GM12872 (cell line): ENCODE measurements around the gene LARP1.

Source experiments
- CTCF ChIP-seq: IDR thresholded peaks from 3 replicates; pipeline ENCODE4 v1.5.1; 2011; ENCODE audit warnings: low read depth, mild to moderate bottlenecking, low read length, moderate library complexity; ENCODE audit not compliant: insufficient read depth

Gene LARP1

GRCh38 chr5:154860123-154860522 is 104.9 kb downstream of the LARP1 start:
- TF ChIP-seq CTCF: no peak

GRCh38 chr5:154860765-154861164 is 105.6 kb downstream of the LARP1 start:
- no peak for TF ChIP-seq CTCF

- no peak for TF ChIP-seq CTCF
Observed at GRCh38 chr5:154861946-154862345, 106.8 kb downstream of the LARP1 start.

- no peak for TF ChIP-seq CTCF
Observed at GRCh38 chr5:154862766-154863165, 107.6 kb downstream of the LARP1 start.

- TF ChIP-seq CTCF: no peak
Observed at GRCh38 chr5:154863291-154864080, 108.3 kb downstream of the LARP1 start.

GRCh38 chr5:154865466-154866184 is 110.4 kb downstream of the LARP1 start:
- no peak for TF ChIP-seq CTCF

GRCh38 chr5:154866841-154867240 is 111.7 kb downstream of the LARP1 start:
- no peak for TF ChIP-seq CTCF
